ENCODE data around the gene NR1I3. TPM values are rescaled to one million over a fixed set of nuclear protein-coding genes. Genes with fewer than 3 reads are reported as not detected.

NR1I3 gene
- total and polyA plus RNA-seq, 2 of the 13 experiments (the other 11 are each of a cell fraction or from before 2014, with no cell fraction given) = 0.62 to 0.95 TPM

DNA sequence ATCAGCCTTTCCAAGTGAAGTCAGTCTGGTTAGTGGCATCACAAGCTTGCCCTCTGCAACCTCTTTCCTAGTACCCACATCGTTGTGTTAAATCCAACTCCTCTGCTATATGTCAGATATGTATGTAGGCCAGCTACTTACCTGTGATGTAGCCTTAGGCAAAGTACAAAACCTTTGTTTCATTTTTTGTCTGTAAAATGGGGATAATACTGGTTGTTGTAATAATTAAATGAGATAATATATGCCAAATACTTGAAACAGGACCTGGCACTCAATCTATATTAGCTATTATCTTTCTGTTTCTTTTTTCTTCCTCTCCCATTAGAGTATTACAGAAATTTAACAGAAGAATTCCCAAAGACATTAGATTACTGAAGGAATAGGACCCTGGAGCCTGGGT lies 21.8 kb upstream of the NR1I3 start (continued):
- TF ChIP-seq, protein P1, sequence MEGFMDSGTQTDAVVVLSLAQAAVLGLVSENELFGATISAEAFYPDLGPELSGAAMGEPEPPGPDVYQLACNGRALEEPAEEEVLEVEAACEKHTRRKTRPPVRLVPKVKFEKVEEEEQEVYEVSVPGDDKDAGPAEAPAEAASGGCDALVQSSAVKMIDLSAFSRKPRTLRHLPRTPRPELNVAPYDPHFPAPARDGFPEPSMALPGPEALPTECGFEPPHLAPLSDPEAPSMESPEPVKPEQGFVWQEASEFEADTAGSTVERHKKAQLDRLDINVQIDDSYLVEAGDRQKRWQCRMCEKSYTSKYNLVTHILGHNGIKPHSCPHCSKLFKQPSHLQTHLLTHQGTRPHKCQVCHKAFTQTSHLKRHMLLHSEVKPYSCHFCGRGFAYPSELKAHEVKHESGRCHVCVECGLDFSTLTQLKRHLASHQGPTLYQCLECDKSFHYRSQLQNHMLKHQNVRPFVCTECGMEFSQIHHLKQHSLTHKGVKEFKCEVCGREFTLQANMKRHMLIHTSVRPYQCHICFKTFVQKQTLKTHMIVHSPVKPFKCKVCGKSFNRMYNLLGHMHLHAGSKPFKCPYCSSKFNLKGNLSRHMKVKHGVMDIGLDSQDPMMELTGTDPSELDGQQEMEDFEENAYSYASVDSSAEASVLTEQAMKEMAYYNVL (CRISPR knock-in tag; IDR thresholded peaks at IDR 0.05; ENCODE audit: borderline replicate concordance) = no peak

DNA sequence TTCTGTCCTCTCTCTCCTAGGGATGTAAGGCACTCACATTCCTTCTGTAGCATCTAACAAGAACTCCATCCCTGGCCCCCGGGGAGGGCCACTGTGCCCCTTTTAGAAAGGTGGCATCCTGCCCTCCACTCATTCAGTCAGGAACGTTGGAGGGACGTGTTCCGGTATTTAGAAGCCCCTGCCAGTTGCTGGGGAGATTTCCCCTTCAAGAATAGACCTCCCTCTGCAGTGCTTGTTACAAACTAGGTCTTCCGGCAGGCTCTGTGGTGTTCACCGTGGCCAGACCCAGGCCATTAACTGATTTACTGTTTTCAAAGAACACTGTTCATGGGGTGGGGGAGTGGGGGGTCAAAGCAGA lies 21.3 kb upstream of the NR1I3 start:
- FAIRE-seq = no peak
- POLR2A ChIA-PET = no interaction called here
- H3K4me2 ChIP-seq (ENCODE audit: low read depth, low read length) = no peak overlapping the region

More for the DNA sequence above, 21.3 kb upstream of the NR1I3 start:
- no peaks in the 10 kb centered on the region for H4K20me1 ChIP-seq (ENCODE audit: insufficient read depth, low read length)
- no peak overlapping the region for H3K27ac ChIP-seq (ENCODE audit: extremely low read length, insufficient read depth, low read length)
- no peaks in the 10 kb centered on the region for H3K36me3 ChIP-seq (replicated peaks in 1 of 2; ENCODE audit: control insufficient read depth in 1 of 2, insufficient read depth in 2 of 2, low read length in 2 of 2)
- WGBS (ENCODE audit: low lambda C conversion rate) = 89% methylated on average over 6 of the region's 6 CpGs
- H3K27me3 ChIP-seq (ENCODE audit: control insufficient read depth in 1 of 2, insufficient read depth in 2 of 2, low read length in 2 of 2) = peaks cover 0 to 16% of the 10 kb centered on the region in 2 experiments; a peak in 3 of 5 replicates
- intact Hi-C loops (cut with micrococcal nuclease; ENCODE audit: unreplicated experiment) = no loop called here
- no peaks in the 10 kb centered on the region for H3K79me2 ChIP-seq (ENCODE audit: insufficient read depth, low read length)
- CTCF ChIA-PET (ENCODE audit: low intra/inter-chr PET ratio, low total read pairs) = no interaction called here
- BruUV-seq (replicated peaks) = no TSS peak
- H2AFZ ChIP-seq (ENCODE audit: low read length) = no peak overlapping the region
- H3K4me1 ChIP-seq (ENCODE audit: insufficient read depth, low read length) = peaks cover 51% of the 10 kb centered on the region
- TF ChIP-seq FIP1L1 (IDR thresholded peaks at IDR 0.05; ENCODE audit: borderline replicate concordance, insufficient read depth, low read depth, low read length) (no peak), NBN (conservative IDR thresholded peaks at IDR 0.05) (no peak), TSC22D2 (CRISPR knock-in tag; IDR thresholded peaks at IDR 0.05; ENCODE audit: borderline replicate concordance) (no peak), ZZZ3 (CRISPR knock-in tag; IDR thresholded peaks at IDR 0.05; ENCODE audit: borderline replicate concordance) (no peak), HIVEP1 (CRISPR knock-in tag; IDR thresholded peaks at IDR 0.05) (no peak), AHR (CRISPR knock-in tag; IDR thresholded peaks at IDR 0.05) (no peak)
- ATAC-seq = no peak
- in situ Hi-C loops (cut with HindIII; ENCODE audit: extremely low pct_ligation_motif_present, low pct_unique_long_range_greater_than_20kb) = no loop called here
- H3K9me3 ChIP-seq (ENCODE audit: low read length) = peaks cover 11% of the 10 kb centered on the region
- 0 out of 6 replicates have a peak overlapping the region, but pooled peaks of 1 of the 3 experiments have one; percentile 44 for H3K4me3 ChIP-seq (replicated peaks in 1 of 3; ENCODE audit: insufficient read depth in 1 of 3, low read depth in 2 of 3, low read length in 3 of 3)
- no peak overlapping the region for H3K9ac ChIP-seq (ENCODE audit: insufficient read depth, low read depth, low read length)
- no peak for DNase-seq (ENCODE audit: low spot score)
